Stimulated activated CD8-positive, alpha-beta memory T cell treated with anti-CD3 and anti-CD28 coated beads, Interleukin-12 subunit alpha, Interleukin-12 subunit beta, amount 100 ng/mL, for 1 hour (primary cell): ENCODE measurements around the gene SLC12A6.
"Not testable (repeated sequence)": the region's sequence is repeated elsewhere in the genome, so short reads cannot be mapped to it uniquely, and the experiment has no call there.

Source experiments
- DNase-seq: peaks from one replicate; pipeline ENCODE4 v3.0.0-alpha.2; 2020; ENCODE audit warnings: low read depth

The SLC12A6 gene

GRCh38 chr15:34193272-34193671 lies 144.3 kb downstream of the SLC12A6 start:
- not testable (repeated sequence) for DNase-seq

- no peak for DNase-seq
These were observed 148.9 kb downstream of the SLC12A6 start for GRCh38 chr15:34188711-34189110.

- DNase-seq, result no peak
These were observed 151.9 kb downstream of the SLC12A6 start for GRCh38 chr15:34185666-34186065.

GRCh38 chr15:34182942-34183341 lies 154.6 kb downstream of the SLC12A6 start:
- DNase-seq, result no peak
